ENCODE results near the gene USP33.
"Not testable (repeated sequence)": the region's sequence is repeated elsewhere in the genome, so short reads cannot be mapped to it uniquely, and the experiment has no call there.

USP33 gene

GRCh38 chr1:77732090-77732489 lies 27.6 kb downstream of the USP33 start:
- DNase-seq = no peak

- DNase-seq = no peak
Observed at GRCh38 chr1:77725706-77726105, 33.9 kb downstream of the USP33 start.

GRCh38 chr1:77718181-77718580 lies 41.5 kb downstream of the USP33 start:
- no peak for DNase-seq

- no peak for DNase-seq
Observed at GRCh38 chr1:77716065-77716464, 43.6 kb downstream of the USP33 start.

- DNase-seq = no peak
Observed at GRCh38 chr1:77709727-77710126, 49.9 kb downstream of the USP33 start.

GRCh38 chr1:77706321-77706720 lies 53.3 kb downstream of the USP33 start:
- no peak for DNase-seq

- DNase-seq = no peak
Observed at GRCh38 chr1:77704736-77705135, 54.9 kb downstream of the USP33 start.

- not testable (repeated sequence) for DNase-seq
Observed at GRCh38 chr1:77699673-77700072, 60.0 kb downstream of the USP33 start.

GRCh38 chr1:77697441-77697840 lies 62.2 kb downstream of the USP33 start:
- DNase-seq = no peak

- DNase-seq = no peak
Observed at GRCh38 chr1:77688939-77689338, 70.7 kb downstream of the USP33 start.

- no peak for DNase-seq
Observed at GRCh38 chr1:77687519-77687906, 72.1 kb downstream of the USP33 start.

GRCh38 chr1:77686796-77687518 lies 72.7 kb downstream of the USP33 start:
- DNase-seq = no peak

GRCh38 chr1:77683160-77684148 lies 76.2 kb downstream of the USP33 start:
- peak; percentile 96 for DNase-seq

- DNase-seq = peak; percentile 93
Observed at GRCh38 chr1:77682460-77683159, 77.0 kb downstream of the USP33 start, which contains the start of gene ZZZ3. TSS of gene ZZZ3 (minus strand) at chr1:77682658. CDS start at chr1:77633354, 49,304 bp downstream.

- DNase-seq = no peak
Observed at GRCh38 chr1:77680173-77680572, 79.5 kb downstream of the USP33 start.

- no peak for DNase-seq
Observed at GRCh38 chr1:77678660-77679610, 80.7 kb downstream of the USP33 start.

- DNase-seq = not testable (repeated sequence)
Observed at GRCh38 chr1:77674807-77675206, 84.8 kb downstream of the USP33 start.

GRCh38 chr1:77673716-77674355 lies 85.8 kb downstream of the USP33 start:
- no peak for DNase-seq

- no peak for DNase-seq
Observed at GRCh38 chr1:77673030-77673429, 86.6 kb downstream of the USP33 start.

- no peak for DNase-seq
Observed at GRCh38 chr1:77672374-77672773, 87.3 kb downstream of the USP33 start.

GRCh38 chr1:77671836-77672235 lies 87.8 kb downstream of the USP33 start:
- no peak for DNase-seq
